ENCODE results near the gene FAAP20. TPM values are rescaled to one million over a fixed set of nuclear protein-coding genes. Genes with fewer than 3 reads are reported as not detected.

The FAAP20 gene
- total and polyA plus RNA-seq, 2 experiments from 2014 or later: 34.5 to 122 TPM

GRCh38 chr1:2240270-2241156 lies 45.9 kb upstream of the FAAP20 start:
- peaks cover 15% of the 10 kb centered on the region; the same call in 1 of the 2 replicates for H4K20me1 ChIP-seq (ENCODE audit: insufficient read depth)
- H3K4me2 ChIP-seq (ENCODE audit: unreplicated experiment): peak overlapping the region; percentile 70
- peak; percentile 66 for DNase-seq
- peaks cover 25% of the 10 kb centered on the region; the same call in 1 of the 2 replicates for H3F3A ChIP-seq (ENCODE audit: insufficient read depth)
- H3K4me1 ChIP-seq (ENCODE audit: insufficient read depth): peaks cover 43% of the 10 kb centered on the region
- peaks cover 100% of the 10 kb centered on the region for H3K79me2 ChIP-seq (ENCODE audit: insufficient read depth)
- H3K36me3 ChIP-seq (ENCODE audit: low read depth): no peaks in the 10 kb centered on the region; the same call in 1 of the 2 replicates
- H3K27me3 ChIP-seq (replicated peaks; ENCODE audit: insufficient read depth): no peaks in the 10 kb centered on the region
- no peak overlapping the region for H3K4me3 ChIP-seq
- no peaks in the 10 kb centered on the region for H3K9me3 ChIP-seq (ENCODE audit: low read depth)
- H3K27ac ChIP-seq: peak overlapping the region; percentile 49
- peak overlapping the region; percentile 54; the same call in 1 of the 2 replicates for H3K9ac ChIP-seq
- H3K9me2 ChIP-seq (ENCODE audit: insufficient read depth): no peaks in the 10 kb centered on the region
- no peak for TF ChIP-seq EZH2phosphoT487 (IDR thresholded peaks at IDR 0.05; ENCODE audit: insufficient read depth, low read depth)
- no peak for TF ChIP-seq EZH2 (IDR thresholded peaks at IDR 0.05; ENCODE audit: insufficient read depth, poor library complexity, severe bottlenecking)
- in situ Hi-C loops (cut with MboI): no loop called here
- 58 to 59% methylated on average over 30 of the region's 30 CpGs for WGBS, 2 experiments (ENCODE audit: low coverage in 1 of 2, low lambda C conversion rate in 2 of 2, missing lambda C conversion rate in 2 of 2)
- no peak overlapping the region for H2AFZ ChIP-seq

- Histone ChIP-seq H3K4me1 (ENCODE audit: insufficient read depth) (peaks cover 52% of the 10 kb centered on the region), H3K27me3 (replicated peaks; ENCODE audit: insufficient read depth) (no peaks in the 10 kb centered on the region), H3K79me2 (ENCODE audit: insufficient read depth) (peaks cover 99% of the 10 kb centered on the region), H3F3A (ENCODE audit: insufficient read depth) (peaks cover 23% of the 10 kb centered on the region; the same call in 1 of the 2 replicates), H3K9me2 (ENCODE audit: insufficient read depth) (no peaks in the 10 kb centered on the region), H3K9me3 (ENCODE audit: low read depth) (no peaks in the 10 kb centered on the region), H4K20me1 (ENCODE audit: insufficient read depth) (peaks cover 15% of the 10 kb centered on the region; the same call in 1 of the 2 replicates), H3K36me3 (ENCODE audit: low read depth) (no peaks in the 10 kb centered on the region; the same call in 1 of the 2 replicates), H3K4me2 (ENCODE audit: unreplicated experiment) (peak overlapping the region; percentile 70), H2AFZ (no peak overlapping the region), H3K4me3 (no peak overlapping the region), H3K27ac (peak overlapping the region; percentile 49), H3K9ac (peak overlapping the region; percentile 54; the same call in 1 of the 2 replicates)
- no peak for DNase-seq
- 67 to 72% methylated on average over 29 to 30 of the region's 30 CpGs for WGBS, 2 experiments (ENCODE audit: low coverage in 1 of 2, low lambda C conversion rate in 2 of 2, missing lambda C conversion rate in 2 of 2)
- in situ Hi-C loops (cut with MboI): no loop called here
- no peak for TF ChIP-seq EZH2 (IDR thresholded peaks at IDR 0.05; ENCODE audit: insufficient read depth, poor library complexity, severe bottlenecking)
- no peak for TF ChIP-seq EZH2phosphoT487 (IDR thresholded peaks at IDR 0.05; ENCODE audit: insufficient read depth, low read depth)
Observed at GRCh38 chr1:2239384-2239985, 44.9 kb upstream of the FAAP20 start.

DNA sequence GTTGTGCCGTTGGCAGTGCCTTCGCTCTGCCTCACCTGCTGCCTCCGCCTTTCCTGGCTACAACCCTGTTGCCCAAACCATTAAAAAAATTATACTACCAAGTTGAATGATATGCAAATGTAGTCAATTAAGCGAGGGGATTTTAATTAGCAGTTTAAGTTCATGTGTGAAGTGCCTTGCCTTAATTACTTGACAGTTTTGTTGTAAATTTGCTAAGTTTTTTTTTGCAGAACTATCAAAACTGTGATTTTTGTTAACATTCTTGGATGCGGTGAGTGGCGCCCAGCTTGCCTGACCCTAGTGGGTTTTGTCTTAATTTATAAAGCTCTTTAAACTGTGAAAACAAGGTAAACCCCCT lies 44.4 kb upstream of the FAAP20 start:
- peak overlapping the region; percentile 54; the same call in 1 of the 2 replicates for H3K9ac ChIP-seq
- in situ Hi-C loops (cut with MboI): no loop called here
- H3K4me3 ChIP-seq: no peak overlapping the region
- no peak for DNase-seq
- no peaks in the 10 kb centered on the region for H3K9me3 ChIP-seq (ENCODE audit: low read depth)
- peaks cover 54% of the 10 kb centered on the region for H3K4me1 ChIP-seq (ENCODE audit: insufficient read depth)
- H3K27me3 ChIP-seq (replicated peaks; ENCODE audit: insufficient read depth): no peaks in the 10 kb centered on the region
- H3K27ac ChIP-seq: no peak overlapping the region
- peaks cover 15% of the 10 kb centered on the region; the same call in 1 of the 2 replicates for H4K20me1 ChIP-seq (ENCODE audit: insufficient read depth)
- peaks cover 19% of the 10 kb centered on the region; the same call in 1 of the 2 replicates for H3F3A ChIP-seq (ENCODE audit: insufficient read depth)
- 87 to 88% methylated on average over 6 of the region's 6 CpGs for WGBS, 2 experiments (ENCODE audit: low coverage in 1 of 2, low lambda C conversion rate in 2 of 2, missing lambda C conversion rate in 2 of 2)
- no peak overlapping the region for H2AFZ ChIP-seq
- H3K36me3 ChIP-seq (ENCODE audit: low read depth): no peaks in the 10 kb centered on the region
- TF ChIP-seq EZH2 (IDR thresholded peaks at IDR 0.05; ENCODE audit: insufficient read depth, poor library complexity, severe bottlenecking): no peak
- no peak for TF ChIP-seq EZH2phosphoT487 (IDR thresholded peaks at IDR 0.05; ENCODE audit: insufficient read depth, low read depth)
- H3K9me2 ChIP-seq (ENCODE audit: insufficient read depth): no peaks in the 10 kb centered on the region
- H3K4me2 ChIP-seq (ENCODE audit: unreplicated experiment): no peak overlapping the region
- H3K79me2 ChIP-seq (ENCODE audit: insufficient read depth): peaks cover 99% of the 10 kb centered on the region

DNA sequence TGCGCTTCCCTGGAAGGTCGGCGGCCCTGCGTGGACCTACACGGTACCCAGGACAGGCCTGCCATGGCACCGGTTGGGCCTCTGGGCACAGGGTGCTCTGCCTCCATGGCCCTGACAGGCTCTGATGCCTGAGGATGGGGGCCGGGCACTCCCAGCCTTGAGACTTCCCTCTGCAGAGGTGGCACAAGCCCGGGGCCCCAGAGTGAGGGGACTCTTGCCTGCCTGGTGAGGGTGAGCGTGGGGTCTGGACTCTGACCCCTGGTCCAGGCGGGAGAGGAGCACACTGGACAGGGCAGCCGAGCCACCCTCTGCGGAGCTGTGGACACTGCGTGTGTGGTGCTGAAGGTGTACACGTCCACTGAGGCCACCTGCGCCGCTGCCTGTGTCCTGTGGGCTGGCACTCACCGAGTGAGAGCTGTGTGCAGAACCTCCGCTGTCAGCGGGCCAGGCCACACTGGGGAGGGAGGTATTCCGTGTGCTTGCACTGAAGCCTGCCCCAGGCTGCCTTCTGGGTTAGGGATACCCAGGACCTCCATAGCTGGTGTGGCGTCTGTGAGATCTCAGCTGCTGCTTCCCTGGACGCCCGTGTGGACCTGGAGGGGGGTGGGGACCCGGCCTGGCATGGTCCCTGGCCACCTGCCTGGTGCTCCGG lies 43.9 kb upstream of the FAAP20 start:
- H3K4me3 ChIP-seq: no peak overlapping the region
- H3K4me1 ChIP-seq (ENCODE audit: insufficient read depth): peaks cover 54% of the 10 kb centered on the region
- DNase-seq: no peak
- peak overlapping the region; percentile 15 for H3K4me2 ChIP-seq (ENCODE audit: unreplicated experiment)
- no peak for TF ChIP-seq EZH2 (IDR thresholded peaks at IDR 0.05; ENCODE audit: insufficient read depth, poor library complexity, severe bottlenecking)
- H3K79me2 ChIP-seq (ENCODE audit: insufficient read depth): peaks cover 99% of the 10 kb centered on the region
- no peaks in the 10 kb centered on the region for H3K9me3 ChIP-seq (ENCODE audit: low read depth)
- H3F3A ChIP-seq (ENCODE audit: insufficient read depth): peaks cover 21% of the 10 kb centered on the region; the same call in 1 of the 2 replicates
- no peaks in the 10 kb centered on the region for H3K9me2 ChIP-seq (ENCODE audit: insufficient read depth)
- no peaks in the 10 kb centered on the region for H3K27me3 ChIP-seq (replicated peaks; ENCODE audit: insufficient read depth)
- H3K36me3 ChIP-seq (ENCODE audit: low read depth): no peaks in the 10 kb centered on the region
- in situ Hi-C loops (cut with MboI): no loop called here
- WGBS, 2 experiments (ENCODE audit: low coverage in 1 of 2, low lambda C conversion rate in 2 of 2, missing lambda C conversion rate in 2 of 2): 72 to 75% methylated on average over 24 to 25 of the region's 25 CpGs
- peak overlapping the region; percentile 55 for H3K9ac ChIP-seq
- H4K20me1 ChIP-seq (ENCODE audit: insufficient read depth): peaks cover 15% of the 10 kb centered on the region; the same call in 1 of the 2 replicates
- H3K27ac ChIP-seq: peak overlapping the region; percentile 96
- no peak overlapping the region for H2AFZ ChIP-seq
